HUDEP-2 (cell line): ENCODE measurements around the gene EXD3.

Experiments
- DNase-seq, 76 experiments: peaks; one replicate each; lab custom pipeline; 2025; ENCODE audit not compliant: unreplicated experiment in 76 of 76; lab: John Stamatoyannopoulos, UW

The EXD3 gene

DNA sequence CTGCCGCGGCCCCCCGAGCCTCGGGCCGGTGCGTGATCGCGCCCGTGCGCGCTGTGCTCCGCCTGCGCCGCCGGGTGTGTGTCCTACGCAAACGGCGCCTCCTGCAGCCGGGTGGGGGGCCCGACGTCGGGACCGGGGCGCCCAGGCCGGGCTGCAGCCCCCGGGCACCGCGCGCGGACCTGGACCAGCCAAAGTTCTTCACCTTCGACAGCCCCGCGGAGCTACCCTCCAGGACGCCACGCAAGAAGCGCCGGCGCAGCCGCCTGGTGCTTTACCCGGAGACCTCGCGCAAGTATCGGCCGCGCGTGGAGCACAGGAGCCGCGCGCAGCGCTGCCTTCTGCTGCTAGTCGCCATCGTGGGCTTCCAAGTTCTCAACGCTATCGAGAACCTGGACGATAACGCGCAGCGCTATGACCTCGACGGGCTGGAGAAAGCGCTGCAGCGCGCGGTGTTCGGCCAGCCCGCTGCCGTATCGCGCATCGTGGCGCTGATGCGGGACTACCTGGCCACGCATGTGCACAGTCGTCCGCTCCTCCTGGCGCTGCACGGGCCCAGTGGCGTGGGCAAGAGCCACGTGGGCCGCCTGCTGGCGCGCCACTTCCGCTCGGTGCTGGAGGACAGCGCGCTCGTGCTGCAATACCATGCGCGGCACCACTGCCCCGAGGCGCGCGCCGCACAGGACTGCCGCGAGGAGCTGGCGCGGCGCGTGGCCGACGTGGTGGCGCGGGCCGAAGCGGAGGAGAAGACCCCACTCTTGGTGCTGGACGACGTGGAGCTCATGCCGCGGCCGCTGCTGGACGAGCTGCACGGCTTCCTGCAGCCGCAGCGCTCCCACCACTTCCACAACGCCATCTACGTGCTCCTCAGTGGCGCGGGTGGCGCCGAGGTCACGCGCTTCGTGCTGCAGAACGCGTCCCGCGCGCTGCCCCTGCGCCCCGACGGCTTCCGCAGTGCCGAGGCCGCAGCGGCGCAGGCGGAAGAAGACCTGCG is 143.9 kb downstream of the EXD3 start:
- DNase-seq: no peak

- DNase-seq: peak in 16 of 76 experiments; percentile 11 to 41 (median 25)
Observed at GRCh38 chr9:137278061-137278701, 144.8 kb downstream of the EXD3 start.

DNA sequence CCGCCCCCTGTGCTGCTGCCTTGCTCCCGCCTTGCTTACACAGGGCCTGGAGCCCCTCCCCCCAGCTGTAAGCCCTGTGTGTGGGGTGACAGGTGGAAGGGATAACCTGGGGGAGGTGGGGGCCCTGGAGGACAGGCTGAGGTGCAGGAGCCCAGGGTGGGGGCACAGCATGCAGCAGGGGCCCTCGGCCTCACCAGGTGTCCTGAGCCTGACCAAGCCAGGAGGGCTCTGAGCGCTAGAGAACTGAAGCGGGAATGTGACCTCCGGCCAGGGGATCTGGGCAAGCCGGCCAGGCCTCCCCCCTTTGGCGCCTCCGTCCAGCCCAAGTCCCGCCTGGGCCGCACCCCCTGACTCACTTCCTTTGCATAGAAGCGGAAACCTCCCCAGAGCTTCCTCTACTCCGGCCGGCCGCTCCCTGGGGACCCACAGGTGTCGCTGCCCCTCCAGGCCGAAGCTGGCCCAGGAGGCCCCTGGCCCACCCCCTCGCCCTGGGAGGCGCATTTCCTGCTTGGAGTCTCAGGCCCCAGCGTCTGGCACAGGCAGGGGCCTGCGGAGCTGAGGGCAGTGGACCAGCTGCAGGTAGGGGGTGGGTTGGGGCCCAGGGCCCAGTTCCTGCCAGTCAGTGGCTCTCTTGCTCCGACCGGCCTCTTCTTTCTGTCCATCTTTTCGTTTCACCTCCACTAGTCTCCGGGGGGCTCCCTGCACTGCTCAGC is 145.5 kb downstream of the EXD3 start, which contains the start of gene TOR4A:
Gene TOR4A (plus strand): TSS at position 398 of the 713 bp plus-strand sequence. CDS start 964 bp downstream, outside the sequence.
- peak in 72 of 76 experiments; percentile 25 to 86 (median 65) for DNase-seq

DNA sequence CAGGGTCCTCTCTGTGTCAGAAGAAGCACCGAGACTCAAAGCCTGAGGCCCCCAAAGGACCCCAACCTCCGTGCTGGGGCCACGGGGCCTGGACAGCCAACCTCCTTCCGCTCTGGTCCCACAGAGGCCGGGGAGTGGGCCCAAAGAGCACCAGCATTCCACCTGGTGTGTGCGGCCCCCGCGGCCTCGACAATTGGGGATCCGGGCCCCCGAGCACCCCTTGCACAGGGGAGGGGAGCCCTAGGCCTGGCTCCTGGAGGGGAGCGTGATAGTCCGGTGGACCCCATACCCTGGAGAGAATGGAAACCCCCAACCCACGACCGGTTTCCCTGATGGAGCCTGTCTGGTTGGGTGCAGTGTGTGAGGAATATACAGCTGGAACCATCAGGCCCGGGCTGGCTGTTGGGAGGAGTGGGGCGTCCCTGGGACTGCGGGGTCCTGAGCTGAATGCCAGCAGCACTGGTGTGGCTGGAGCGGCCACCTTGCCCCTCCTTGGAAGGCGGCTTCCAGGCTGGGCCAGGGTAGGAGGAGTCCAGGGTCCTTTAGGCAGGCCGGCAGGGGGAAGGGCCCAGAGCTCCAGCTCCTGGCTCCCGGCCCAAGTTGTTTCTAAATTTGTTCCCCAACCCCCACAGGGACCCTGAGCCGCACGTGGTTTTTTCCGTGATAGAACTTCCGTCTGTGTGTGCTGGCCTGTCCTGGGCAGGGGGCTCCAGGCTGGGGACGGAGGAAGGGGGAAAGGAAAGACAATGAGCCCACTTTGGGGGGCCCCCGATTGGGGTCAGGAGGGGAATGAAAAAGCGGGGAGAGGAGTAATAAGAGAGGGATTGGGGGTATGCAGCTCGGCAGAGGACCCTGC is 146.3 kb downstream of the EXD3 start:
- peak in 70 of 76 experiments; percentile 17 to 86 (median 66) for DNase-seq

- no peak for DNase-seq
Observed at GRCh38 chr9:137275588-137276472, 147.1 kb downstream of the EXD3 start.

- no peak for DNase-seq
Observed at GRCh38 chr9:137275203-137275587, 147.8 kb downstream of the EXD3 start.

GRCh38 chr9:137273611-137274320 is 149.2 kb downstream of the EXD3 start:
- peak in 1 of 76 experiments; percentile 25 for DNase-seq

- DNase-seq: no peak
Observed at GRCh38 chr9:137273095-137273490, 149.9 kb downstream of the EXD3 start.

DNA sequence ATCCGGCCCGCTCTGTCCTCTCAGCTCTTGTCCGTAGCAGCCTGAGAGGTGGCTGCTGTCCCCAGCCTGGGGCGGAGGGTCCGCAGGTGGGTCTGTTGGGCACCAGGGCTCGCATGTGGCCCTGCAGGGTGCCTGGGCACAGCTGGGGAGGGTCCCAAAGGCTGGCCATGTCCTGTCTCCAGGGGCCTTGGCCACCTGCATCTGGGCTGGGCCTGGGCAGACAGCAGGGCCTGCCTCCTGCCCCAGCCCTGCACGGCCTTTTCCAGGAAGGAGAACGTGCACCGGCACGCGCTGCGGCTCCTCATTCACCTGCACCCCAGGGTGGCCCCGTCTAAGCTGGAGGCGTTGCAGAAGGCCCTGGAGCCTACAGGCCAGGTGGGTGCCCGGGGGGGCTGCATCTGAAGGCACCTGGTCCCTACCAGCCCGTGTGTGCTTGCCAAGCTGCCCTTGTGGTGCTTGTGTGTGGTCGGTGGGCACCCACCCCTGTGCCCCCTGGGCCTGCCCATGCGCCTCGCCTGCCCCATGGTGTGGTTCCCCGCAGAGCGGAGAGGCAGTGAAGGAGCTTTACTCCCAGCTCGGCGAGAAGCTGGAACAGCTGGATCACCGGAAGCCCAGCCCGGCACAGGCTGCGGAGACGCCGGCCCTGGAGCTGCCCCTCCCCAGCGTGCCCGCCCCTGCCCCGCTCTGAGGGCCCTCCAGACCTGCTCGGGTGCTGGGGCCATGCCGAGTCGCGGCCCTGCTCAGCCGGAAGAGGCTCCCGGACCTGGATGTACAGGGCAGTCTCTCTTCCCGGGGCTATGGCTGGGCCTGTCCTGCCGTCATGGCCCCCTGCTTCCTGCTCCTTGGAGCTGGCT is 150.5 kb downstream of the EXD3 start:
- no peak for DNase-seq

DNA sequence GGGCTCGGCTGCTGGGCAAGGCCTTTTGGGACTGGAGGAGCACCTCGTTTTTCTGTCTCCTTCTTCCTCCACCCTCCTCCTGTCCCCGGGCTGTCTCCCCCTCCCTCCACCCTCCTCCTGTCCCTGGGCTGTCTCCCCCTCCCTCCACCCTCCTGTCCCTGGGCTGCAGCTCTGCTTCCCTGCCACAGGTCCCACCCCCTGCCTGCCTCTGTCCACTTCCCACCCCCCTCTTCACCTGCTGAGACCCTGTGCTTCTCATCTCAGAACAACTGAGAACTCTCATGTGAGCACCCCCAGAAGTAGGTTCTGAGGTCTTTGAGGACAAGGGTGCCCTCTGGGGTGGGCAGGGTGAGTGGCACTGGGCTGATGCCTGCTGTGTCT is 151.3 kb downstream of the EXD3 start:
- no peak for DNase-seq

- no peak for DNase-seq
Observed at GRCh38 chr9:137270929-137271695, 151.8 kb downstream of the EXD3 start.

- DNase-seq: no peak
Observed at GRCh38 chr9:137269231-137269772, 153.7 kb downstream of the EXD3 start.

- DNase-seq: no peak
Observed at GRCh38 chr9:137268538-137269201, 154.3 kb downstream of the EXD3 start.

DNA sequence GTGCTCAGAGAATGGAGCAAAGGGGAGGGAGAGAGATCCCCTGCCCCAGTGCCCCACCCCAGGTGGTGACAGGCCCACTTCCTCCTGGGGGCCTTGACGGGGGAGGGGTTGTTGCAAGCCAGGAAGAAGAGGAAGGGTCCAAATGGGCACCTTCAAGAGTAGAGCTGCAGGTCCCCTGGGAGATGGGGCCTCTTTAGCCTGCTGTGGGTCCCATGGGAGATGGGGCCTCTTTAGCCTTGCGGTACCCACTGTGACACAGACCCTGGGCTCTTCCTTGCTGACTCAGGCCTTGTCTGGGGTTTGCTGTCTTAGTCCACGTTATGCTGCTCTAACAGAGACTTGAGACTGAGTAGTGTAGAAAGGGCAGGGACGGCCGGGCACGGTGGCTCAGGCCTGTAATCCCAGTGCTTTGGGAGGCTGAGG is 155.0 kb downstream of the EXD3 start:
- no peak for DNase-seq

DNA sequence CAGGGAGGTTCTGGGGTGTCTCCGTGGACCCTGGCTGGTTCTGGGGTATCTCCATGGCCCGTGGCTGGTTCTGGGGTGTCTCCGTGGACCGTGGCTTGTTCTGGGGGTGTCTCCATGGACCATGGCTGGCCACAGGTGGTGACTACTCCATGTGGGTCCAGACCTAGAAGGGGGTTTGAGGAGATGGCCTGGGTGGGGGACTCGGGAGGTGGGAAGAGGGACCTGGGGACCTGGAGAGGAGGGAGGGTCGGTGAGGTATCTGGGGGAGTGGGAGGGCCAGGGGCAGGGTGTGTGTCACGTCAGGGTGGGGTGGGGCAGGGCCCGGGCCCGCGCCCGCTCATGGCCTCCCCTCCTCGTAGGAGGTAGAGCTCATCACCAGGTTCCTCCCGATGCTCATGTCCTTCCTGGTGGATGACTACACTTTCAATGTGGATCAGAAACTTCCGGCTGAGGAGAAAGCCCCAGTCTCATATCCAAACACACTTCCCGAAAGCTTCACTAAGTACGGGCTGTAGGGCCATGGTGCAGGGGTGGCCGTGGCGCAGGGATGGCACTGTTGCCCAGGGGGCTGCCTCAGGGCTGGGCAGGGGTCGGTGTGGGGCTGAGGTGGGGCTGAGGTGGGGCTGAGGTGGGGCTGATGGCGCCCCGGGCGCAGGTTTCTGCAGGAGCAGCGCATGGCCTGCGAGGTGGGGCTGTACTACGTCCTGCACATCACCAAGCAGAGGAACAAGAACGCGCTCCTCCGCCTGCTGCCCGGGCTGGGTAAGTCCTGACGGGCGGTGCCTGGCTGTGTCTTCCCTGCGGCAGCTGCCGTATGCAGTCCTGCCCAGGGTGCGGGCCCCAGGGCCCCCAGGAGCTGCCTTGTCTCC is 156.1 kb downstream of the EXD3 start:
- DNase-seq: no peak
